NCI-H2227 (cell line): Measurements from ENCODE around the gene THSD4.

ENCODE experiments used
- DNase-seq: peaks from one replicate; lab custom pipeline; 2025; ENCODE audit not compliant: unreplicated experiment; lab: John Stamatoyannopoulos, UW

Gene THSD4

DNA sequence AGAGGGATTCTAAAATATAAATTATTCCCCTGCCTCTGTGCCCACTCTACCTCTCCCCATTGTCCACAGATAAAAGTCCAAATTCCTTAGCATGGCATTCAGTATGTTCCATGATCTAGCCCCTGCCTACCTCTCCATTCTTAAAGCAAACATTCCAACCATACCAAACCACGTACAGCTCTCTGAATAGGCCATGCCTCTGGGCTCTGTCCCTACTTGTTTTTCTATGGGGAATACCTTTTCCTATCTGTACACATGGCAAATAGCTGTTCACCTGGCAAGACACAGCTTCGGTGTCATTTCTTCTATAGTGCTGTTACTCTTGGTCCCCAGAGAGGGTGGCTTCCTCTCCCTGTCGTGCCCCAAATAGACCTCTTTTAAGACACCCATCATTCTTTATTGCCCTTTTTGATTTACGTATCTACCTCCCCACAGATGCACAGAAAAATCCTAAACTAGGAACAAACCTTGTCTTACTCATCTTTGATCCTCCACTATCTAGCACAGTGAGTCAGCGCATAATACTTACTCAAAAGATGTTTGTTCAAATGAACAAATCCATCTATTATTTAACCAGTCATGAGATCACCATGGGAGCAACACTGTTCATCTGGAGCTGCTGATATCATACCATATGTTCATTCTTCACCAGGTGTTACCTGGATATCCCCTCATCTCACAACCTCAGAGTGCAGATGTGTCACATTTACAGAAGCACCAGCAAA lies 329.8 kb downstream of the THSD4 start:
- no peak for DNase-seq

DNA sequence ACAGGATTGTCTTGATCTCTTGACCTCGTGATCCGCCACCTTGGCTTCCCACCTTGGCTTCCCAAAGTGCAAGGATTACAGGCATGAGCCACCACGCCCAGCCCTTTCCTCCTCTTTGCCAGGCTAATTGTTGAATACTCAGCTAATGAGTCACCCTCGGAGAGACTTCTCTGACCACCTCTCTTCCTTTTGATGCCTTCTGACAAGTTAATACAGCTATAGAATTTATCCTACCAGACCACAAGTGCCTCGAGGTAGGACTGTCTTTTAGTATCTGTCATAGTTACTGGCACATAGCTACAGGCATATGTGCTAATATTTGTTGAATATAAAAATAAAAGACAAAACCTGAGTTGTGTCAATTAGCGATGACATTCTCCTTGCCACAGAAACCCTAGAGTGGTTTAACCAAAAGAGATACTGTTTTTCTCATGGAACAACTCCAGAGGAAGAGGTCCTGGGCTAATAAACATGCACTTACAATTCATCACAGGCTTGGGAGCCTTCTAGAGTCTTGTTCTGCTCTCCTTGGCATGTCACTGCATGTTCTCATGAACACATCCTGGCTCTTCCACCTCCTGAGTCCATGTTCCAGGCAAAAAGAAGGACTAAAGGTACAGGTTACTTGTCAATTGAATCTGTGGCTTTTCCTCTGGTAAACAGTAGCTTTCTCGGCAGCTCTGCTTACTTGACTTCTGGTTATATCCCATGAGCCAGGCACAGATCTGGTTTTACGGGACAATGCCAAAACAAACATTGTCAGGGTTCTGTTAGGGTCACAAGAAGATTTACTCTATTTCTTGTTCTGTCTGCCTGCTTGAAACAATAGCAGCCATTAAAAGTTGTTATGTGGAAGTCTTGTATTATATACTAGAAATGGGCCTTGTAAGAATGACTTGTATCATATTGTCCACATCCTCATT lies 332.3 kb downstream of the THSD4 start:
- DNase-seq, result no peak

DNA sequence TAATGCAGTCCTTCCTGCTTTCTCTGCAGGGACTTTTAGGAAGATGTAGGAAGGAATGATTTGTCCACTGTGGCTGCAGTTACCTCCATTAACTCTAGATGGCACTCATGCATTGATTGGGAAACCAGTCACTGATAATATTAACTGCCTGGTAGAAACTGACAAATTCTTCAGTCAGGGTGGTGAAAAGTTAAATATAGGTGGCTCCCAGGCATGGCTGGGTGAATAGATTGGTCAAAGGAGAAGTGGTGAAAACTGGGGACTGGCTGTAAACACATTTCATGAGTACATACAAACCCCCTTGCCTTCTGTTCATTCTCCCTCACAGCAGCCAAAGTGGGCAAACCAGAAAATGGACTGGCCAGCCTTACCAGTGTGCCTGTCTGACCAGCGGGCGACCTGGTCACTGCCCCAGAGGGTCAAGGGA lies 333.4 kb downstream of the THSD4 start:
- peak; percentile 79 for DNase-seq

DNA sequence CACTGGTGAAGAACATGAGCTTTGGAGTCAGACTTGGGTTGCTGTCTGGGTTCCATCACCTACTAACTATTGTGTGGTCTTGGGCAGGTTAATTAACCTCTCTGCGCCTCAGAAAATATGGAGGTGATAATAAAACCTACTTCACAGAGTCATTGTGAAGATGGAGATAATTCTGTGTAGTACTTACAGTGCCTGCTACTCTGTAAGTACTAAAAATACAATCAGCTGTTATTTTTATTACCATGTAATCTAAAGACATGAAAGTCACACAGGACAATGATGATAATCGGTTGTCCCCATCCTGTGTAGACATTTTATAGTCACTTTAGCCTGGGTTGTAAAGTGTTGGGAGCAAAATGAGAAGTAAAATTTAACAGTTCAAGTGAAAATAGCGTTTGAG lies 334.1 kb downstream of the THSD4 start:
- DNase-seq, result no peak

DNA sequence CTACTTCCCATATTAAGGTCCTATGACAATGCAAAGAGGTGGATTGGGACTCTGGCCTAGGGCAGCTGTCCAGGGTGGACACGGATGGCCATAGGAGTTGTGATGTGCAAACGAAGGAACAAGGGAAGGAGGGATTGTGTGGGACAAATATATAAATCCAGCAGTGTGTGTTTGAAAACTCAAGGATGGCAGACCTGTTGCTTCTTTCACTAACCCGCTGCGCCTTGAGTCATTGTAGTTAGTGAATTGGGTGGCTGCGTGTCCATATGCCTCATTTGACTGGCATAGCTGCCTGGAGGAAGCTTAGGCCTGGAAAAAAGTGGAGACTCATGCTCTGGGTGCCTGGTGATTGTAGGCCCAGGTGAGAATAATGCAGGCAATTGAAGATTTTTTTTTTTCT lies 334.7 kb downstream of the THSD4 start:
- DNase-seq, result no peak

DNA sequence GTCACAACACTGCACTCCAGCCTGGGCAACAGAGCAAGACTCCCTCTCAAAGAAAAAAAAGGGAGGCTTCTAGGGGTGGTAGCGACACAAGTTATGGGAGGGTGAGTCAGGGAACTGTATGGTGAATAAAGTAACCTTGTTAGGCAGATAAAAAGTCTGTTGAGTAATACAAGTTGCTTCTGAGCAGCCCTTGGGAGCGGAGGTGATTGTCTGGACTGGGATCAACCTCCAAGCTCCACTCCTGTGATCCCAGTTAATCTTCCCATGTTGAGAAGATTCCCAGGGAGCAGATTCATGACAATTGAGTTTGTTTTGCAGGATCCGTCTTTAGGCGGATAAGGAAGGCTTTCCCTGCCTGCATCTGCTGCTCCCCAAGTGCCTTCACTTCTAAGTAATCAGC lies 335.9 kb downstream of the THSD4 start:
- DNase-seq, result no peak

DNA sequence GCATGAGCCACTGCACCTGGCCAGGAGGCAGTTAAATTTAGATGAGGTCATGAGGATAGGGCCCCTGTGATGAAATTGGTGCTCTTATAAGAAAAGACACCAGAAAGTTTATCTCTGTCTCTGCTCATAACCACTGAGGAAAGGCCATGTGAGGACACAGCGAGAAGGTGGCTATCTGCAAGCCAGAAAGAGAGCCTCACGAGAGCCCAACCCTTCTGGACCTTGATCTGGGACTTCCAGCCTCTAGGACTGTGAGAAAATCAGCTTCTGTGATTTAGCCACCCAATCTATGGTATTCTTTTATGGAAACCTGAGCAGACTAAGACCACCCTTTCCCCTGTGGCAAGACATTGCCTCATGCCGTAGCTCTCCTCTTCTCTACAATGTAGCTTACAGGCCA lies 337.6 kb downstream of the THSD4 start:
- no peak for DNase-seq

DNA sequence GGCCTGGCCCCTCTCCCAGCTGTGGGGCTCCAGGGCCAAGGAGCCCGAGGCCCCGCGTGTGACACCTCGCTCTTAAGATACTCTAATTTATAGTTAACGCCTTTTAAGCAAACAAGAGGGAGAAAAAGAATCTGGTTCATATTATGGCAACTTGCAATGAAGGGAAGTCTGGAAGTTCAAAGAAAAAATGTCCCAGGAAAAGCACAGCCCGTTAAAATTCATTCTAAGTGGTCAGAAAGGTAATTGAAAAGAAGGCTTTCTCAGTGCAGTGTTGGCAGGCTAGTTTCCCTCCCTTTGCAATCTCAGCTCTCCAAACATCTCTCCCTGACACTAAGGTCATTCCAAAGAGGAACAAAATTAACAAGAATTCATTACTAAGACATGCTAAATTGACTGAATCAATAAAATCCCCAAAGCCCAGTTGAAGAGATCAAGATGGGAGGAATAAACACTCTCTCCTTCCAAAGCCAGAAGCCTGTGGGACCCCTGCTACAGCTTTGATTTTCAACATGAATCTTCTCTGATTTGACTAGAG lies 339.3 kb downstream of the THSD4 start:
- no peak for DNase-seq

DNA sequence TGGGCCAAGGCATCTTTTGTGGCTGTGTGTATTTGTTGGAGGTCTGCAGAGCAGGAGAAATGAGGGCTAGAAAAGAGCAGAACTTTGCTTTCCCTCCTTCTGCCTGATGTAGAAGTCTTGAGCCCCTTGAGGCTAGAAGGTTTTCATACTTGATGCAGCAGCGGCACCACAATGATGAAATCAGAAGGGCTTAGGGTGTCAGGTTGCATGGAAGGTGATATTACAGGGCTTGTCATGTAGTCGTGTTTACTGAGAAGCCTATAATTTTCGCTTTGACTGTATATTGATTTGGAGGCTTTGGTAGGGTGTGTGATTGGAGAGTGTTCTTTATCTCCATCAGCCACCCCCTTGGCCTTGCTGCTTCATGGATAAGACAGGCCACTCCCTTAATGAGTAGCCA lies 339.8 kb downstream of the THSD4 start:
- peak; percentile 70 for DNase-seq

DNA sequence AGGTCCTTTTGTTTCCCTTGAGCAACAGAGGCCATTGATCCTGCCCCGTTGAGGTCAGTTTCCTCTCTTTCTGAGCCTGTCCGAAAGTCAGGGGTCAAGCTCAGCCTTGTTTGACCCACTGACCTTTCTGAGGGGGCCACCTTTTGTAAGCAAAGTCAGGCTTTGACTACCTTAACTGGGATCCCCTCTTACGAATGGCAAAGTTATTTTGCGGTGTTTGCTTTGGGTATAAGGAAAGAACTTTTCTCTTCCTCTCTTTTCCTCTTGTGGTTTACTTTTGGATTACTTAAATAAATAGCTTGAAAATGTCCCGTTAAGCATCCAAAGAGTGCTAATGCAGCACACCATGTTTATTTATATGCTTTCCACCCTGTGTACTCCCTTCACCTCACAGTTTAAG lies 340.6 kb downstream of the THSD4 start:
- DNase-seq, result no peak

DNA sequence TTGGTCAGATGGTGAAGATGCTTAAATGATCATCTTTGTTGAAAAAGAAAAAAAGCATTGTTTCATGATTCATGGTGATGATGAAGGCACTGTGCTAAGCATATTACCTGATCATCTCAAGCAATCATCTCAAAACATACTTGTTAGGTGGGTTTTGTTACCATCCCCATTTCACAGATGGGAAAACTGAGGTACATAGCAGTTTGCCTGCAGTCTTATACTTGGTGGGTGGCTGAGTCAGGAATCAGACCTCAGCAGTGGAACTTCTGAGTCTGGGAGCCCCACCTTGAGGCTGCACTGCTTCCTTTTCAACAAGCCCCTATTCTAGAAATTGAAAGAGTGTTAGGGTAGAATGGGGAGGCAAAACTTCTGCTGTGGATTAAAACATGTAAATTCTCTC lies 341.1 kb downstream of the THSD4 start:
- no peak for DNase-seq

DNA sequence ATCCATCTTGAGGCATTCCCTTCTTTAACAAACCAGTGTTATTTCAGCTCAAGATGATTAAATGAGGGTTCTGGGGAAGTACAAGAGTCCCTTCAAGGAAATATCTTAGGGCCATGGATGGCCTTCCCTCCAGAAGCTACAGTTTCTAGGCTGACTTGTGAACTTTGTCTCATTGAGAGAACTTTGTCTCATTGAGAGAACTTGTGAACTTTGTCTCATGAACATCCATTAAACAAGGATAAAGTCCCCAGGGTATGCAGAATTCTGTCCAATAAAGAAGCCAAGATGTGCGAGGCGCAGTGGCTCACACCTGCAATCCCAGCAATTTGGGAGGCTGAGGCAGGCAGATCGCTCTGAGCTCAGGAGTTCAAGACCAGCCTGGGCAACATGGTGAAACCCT lies 341.5 kb downstream of the THSD4 start:
- DNase-seq, result no peak

DNA sequence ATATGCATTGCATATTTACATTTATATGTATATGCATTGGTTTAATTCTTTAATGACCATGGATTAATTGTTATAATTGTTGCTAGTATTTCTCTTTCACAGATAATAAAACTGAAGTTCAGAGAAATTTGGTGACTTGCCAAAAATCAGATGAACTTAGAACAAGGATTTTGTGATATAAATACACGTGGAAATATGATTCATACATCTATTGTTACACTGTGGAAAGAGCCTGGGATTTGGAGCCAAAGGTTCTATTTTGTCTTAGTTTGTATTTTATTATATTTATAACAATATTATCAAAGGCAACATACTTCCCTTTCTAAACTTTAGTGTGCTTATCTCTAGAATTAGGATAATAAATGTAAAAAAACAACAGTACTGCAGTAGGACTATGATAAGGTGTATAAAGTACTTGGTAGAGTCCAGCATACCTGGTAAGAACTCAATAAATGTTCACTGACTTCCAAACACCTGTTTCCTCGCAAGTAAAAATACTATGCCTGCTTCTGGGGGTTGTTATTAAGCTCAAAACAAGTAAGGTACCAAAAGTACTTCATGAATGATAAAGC lies 342.9 kb downstream of the THSD4 start:
- DNase-seq, result no peak

DNA sequence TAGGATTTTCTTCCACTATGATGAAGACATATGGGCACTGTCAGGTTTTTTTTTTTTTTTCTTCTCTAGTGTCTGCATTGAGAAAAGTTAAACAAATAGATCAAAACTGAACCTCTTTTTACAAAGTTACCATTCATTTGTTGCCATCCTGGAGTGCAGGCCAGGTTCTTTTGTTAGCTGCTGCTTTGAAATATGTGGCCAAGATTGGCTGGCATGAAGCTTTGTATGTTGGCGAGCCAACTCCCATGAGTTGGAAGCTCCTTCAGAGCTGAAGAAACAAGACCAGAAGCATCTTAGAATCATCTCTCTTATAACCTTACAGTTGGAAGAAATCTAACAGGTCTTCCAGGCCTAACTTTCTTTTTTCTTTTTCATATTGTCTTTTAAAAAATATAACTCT lies 346.5 kb downstream of the THSD4 start:
- no peak for DNase-seq

DNA sequence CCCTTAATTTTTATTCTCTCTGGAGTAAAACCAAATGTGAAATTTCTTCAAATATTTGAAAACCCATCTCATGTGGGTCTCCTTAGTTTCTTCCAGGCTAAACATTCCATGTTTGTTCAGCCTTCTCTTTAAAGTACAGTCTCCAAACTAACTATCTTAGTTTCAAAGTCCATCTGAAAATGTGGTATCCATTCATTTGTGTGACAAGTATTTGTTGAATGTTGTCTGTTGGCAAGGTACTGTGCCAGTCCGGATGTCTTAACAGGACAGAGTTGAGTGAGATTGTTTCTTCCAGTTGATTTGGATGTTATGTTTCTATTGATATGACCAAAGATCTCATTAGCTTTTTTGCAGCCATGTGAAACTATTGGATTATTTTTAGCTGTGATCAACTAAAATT lies 347.4 kb downstream of the THSD4 start:
- no peak for DNase-seq

DNA sequence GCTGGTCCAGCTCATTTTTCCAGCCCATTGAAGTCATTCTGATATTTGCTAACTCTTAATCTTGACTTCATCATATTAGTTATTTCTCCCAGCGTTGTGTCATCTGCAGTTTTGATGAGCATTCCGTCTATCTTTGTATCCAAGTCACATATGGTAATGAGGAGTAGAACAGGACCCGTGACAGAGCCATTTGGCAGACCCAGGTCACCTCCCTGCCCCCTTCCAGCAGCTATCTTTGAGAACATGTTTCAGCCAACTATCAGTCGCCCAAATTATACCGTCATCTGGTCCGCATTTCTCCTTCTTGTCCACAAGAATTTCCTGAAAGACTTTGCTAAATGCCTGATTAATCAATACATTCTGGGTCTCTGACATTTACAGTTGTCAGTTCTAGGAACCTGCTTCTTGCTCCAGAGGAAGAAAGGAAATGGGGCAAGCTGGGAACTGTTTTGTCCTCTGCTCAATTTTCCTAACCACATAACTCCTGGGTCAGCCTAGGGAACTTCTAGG lies 347.9 kb downstream of the THSD4 start:
- no peak for DNase-seq

DNA sequence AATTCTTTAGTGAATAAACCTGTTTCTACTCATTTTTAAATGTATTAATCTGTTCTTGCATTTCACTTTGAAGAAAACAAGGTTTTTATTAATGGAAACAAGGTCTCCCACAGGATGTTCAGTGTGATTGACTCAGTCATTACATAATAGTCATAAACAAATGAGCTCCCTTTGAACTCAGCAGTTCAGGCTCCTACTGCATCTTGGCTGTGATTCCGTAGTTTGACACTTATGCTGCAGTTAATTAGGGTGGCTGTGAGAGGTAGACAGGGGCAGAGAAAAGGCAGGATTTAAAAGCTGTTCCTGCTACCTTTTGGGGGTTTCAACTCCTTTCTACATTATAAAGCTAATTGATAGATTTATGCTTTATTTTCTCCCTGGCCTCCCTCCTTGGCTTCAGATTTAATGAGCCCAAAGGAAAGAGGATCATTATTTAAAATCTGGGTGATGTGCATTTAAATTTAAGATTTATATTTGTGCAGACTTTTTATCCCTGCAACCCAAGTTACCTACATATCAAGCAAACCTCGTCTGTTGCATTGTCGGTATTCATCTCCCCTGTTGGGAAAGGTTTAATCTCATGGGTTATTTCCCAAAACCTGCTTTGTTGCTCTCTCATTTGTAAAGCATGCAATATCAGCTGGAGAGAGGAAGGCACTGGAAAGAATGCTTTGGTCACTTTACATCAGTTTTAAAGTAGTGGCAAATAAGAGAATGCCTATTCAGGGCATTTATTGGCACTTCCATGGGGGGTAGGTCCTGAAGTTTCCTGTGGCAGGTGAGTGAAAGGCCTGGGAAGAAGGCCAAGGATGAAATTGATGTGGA lies 350.1 kb downstream of the THSD4 start:
- no peak for DNase-seq

DNA sequence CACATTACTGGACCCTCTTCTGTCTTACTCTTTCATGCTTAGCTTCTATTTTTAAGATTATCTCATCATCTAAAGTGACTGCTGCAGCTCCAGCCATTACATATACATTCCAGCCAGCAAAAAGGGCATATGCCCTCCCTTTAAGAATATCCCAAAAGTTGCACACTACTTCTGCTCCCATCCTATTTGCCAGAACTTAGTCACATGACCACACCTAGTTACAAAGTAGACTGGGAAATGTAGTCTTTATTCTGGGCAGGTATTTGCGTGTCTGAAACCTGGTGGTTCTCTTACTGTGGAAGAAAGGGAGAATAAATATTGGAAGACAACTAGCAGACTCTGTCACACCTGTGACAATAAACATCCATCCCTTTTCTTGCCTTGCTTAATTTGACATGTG lies 353.4 kb downstream of the THSD4 start:
- no peak for DNase-seq

DNA sequence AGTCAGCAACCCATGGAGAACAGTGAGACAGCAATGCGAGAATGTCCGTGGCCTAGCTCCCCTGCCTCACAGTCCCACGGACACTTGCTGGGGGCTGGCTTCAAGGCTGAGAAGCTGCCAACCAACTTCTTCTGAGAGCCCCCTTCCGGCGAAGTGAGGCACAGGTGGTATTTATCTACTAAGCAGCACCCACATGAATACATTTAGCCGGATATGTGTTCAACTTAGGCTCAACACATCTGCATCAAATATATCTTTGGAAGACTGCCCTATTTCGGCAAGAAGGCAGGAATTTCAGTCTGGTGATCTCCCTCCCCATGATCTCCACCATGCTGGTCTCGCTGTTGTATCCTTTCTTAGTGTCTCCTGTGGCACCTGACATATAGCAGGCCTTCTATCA lies 354.1 kb downstream of the THSD4 start:
- no peak for DNase-seq

DNA sequence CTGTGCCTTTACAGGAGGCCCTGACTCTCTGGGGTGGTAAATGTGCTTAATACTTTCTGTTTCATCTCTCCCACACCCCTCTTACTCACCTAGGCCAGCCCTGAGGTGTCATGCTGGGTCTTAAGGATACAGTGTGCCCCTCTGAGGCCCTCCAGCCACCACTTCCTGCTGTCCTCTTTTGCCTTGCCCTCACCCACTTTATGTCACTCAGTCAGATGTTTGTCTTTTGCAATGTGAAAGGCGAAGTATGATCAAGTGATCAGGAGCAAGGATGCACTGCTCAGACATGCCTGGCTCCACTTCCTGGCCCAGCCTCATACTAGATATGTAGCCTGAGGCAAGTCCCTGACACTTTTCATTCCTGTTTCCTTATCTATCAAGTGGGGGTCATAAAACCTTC lies 356.1 kb downstream of the THSD4 start:
- DNase-seq, result no peak

DNA sequence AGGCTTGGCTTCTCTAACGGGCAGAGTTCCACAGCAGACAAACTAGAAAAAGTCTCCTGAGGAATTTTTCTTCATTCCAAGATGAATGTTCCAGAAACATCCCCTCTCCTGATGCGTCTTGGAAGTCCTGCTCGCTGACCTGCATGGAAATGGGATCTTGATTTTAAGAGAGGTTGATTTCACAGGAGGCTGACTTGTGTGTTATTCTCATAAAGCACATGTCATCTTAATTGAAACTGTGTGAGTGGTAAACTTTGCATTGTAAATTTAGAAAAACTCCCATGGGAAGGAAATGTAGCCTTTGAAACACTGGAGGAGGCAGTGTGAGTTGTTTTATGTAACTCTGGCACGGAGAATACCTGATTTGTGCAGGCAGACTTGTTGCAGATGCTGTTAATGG lies 357.3 kb downstream of the THSD4 start:
- no peak for DNase-seq
